GM18502 (cell line): ENCODE data around the gene LAMA5.
A peak's percentile ranks its signal among the peaks of the same experiment; 100 is the strongest.

Source experiments
- ATAC-seq: cut with Tn5 transposase; IDR thresholded peaks from one replicate; pipeline ENCODE4 v1.9.1; 2021; ENCODE audit warnings: mild to moderate bottlenecking; ENCODE audit not compliant: unreplicated experiment, poor library complexity

LAMA5 gene, protein sequence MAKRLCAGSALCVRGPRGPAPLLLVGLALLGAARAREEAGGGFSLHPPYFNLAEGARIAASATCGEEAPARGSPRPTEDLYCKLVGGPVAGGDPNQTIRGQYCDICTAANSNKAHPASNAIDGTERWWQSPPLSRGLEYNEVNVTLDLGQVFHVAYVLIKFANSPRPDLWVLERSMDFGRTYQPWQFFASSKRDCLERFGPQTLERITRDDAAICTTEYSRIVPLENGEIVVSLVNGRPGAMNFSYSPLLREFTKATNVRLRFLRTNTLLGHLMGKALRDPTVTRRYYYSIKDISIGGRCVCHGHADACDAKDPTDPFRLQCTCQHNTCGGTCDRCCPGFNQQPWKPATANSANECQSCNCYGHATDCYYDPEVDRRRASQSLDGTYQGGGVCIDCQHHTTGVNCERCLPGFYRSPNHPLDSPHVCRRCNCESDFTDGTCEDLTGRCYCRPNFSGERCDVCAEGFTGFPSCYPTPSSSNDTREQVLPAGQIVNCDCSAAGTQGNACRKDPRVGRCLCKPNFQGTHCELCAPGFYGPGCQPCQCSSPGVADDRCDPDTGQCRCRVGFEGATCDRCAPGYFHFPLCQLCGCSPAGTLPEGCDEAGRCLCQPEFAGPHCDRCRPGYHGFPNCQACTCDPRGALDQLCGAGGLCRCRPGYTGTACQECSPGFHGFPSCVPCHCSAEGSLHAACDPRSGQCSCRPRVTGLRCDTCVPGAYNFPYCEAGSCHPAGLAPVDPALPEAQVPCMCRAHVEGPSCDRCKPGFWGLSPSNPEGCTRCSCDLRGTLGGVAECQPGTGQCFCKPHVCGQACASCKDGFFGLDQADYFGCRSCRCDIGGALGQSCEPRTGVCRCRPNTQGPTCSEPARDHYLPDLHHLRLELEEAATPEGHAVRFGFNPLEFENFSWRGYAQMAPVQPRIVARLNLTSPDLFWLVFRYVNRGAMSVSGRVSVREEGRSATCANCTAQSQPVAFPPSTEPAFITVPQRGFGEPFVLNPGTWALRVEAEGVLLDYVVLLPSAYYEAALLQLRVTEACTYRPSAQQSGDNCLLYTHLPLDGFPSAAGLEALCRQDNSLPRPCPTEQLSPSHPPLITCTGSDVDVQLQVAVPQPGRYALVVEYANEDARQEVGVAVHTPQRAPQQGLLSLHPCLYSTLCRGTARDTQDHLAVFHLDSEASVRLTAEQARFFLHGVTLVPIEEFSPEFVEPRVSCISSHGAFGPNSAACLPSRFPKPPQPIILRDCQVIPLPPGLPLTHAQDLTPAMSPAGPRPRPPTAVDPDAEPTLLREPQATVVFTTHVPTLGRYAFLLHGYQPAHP (N-terminal part only)

GRCh38 chr20:62367136-62367632 lies at the start of gene LAMA5:
LAMA5 (minus strand) TSS chr20:62367312; CDS start chr20:62367245, 67 bp downstream.
- peak; percentile 37 for ATAC-seq

- no peak for ATAC-seq
Measured at GRCh38 chr20:62415354-62416111, 48.4 kb upstream of the LAMA5 start.

DNA sequence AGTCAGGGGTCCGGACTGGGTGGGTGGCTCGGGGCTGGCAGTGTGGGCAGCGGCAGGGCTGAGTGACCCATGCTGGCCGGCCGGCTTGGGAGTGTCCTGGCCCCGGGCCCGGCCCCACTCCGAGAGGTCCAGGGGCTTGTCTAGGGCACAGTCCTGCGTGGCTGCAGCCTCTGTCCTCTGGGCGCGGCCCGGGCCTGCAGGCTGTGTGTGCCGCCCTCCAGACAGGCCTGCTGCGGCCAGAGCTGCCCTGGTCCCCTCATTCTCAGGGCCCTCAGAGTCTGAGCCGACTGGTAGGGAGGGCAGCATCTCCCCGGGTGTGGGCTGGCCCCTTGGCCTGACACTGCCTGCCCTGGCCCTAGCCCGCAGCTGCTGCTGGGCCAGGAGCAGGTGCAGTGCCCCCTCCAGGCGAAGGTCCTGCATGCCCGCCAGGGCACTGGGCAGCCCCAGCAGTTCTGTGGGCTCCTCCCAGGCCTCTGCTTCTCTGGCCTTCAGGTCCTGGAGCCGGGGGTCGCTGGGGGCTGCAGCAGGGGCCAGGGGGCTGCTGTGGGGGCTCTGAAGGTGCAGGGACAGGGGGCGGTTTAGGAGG lies 46.9 kb upstream of the LAMA5 start:
- no peak for ATAC-seq

DNA sequence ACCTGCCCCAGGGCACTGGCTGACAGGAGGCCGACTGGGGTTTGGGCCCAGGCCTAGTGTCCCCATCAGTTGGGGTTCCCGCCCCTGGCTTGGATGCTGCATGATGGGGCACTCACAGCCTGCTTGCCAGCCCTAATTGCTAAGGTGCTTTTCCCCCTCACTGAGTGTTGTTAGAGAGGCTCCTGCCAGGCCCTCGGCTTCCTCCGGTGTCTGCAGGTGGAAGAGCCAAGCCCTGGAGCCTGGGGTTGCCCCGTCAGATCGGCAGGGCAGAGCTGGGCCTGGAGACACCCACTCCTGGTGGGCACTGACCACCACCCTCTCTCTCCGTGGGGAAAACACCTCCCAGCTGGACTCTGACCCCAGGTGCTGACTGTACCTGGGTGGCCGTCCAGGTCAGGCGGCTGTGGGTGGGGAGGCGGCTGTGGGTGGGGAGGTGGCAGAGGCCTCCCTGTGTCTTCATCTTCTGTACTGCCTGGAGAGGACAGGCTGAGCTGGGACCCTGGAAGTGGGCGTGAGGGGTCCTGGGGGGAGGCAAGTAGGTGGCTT lies 46.0 kb upstream of the LAMA5 start:
- no peak for ATAC-seq

DNA sequence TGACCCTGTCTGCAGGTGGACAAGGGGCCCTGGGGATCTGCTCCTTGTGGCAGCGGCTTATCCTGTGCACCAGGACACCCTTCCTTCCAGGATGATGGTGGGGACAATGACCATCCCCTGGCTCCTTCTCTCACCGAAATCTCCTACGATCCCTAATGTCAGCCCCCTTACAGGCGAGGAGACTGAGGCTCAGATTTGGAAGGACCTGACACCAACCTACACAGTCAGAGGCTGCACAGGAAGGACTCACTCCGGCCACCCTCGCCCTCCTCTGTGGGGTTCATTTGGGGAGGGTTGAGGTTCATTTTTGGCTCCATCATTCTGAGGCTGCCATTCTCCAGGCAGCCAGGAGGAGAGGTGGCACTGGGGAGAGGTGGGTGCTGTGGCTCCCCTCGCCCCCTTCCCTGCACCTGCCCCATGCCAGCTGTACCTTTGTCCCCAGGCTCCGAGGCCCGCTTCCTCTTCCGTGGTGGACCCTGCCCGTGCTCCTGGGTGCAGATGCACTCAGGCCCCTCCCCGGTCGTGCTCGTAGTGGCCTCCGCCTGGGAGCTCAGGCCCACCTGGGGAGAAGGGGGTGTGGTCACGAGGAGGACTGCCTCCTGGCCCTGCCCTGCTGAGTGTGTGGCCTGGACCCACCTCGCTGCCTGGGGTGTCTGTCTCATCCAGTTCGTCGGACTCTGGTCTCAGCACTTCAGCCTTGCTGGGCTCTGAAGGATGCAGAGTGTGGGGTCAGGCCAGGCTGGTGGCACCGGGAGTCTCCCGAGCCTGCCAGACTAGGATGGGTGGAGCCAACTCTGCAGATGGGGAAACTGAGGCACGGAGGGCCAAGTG lies 45.3 kb upstream of the LAMA5 start:
- no peak for ATAC-seq

DNA sequence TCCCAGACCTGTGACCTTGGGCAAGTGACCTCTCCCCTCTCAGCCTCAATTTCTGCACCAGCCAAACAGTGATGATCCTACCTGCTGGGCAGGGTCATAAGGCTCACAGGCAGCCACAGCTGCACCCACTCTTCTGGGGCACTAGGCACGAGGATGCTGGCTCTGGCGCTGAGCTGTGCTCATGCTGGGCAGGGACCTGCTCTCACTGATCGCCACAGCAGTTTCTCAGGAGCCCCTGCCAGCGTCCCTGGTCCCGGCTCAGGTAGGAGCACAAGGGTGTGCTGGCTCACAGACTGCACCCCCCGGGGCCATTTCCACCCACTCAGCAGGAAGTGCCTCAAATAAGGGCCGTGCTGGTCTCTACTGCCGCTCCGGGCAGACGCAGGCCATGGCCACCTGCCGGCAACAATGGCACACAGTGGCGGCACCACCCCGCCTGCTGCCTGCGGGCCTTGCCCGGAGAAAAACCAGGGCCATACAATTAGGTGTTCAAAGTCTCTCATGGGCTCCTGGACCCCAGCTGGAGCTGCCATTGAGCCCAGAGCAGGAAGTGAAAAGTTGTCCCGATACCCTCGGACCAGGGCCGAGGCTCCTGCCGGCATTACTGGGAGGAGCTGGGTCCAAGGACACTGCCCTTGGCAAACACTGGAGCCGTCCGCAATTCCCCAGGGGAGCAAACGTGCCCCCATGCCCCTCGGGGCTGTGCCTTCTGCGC lies 44.5 kb upstream of the LAMA5 start:
- ATAC-seq = no peak

DNA sequence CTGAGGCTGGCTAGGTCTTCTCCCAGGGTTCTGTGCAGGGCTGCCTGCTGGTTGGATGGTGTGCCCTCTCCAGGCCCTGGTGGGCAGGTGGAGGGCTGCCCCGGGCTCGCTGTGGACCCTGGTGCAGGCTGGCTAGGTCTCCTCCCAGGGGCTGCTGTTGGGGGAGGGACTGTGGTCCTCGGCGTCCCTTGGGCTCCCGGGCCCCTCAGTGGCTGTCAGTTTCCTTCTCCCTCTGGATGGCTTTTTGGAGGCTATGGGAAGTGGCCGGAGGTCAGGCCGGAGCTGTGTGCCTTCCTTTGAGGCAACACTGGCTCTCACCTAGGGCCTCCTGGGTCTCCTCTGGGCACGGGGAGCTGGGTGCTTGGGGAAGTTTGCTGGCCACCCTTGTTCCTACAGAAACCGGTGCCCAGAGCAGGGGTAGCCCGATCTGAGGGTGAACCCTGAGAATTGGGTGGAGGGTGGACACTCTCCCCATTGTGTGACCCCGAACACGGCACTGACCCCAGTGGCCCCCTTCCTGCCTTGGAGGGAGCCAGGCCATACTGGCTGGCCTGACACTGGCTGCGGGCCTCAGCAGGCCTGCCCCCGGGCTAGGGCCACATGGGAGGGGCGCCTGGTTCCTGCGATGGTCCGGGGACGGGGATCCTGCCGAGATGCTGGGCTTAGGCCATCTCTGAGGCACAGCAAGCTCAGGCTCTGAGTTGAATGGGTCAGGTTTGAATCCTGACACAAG lies 43.8 kb upstream of the LAMA5 start:
- ATAC-seq = no peak

- ATAC-seq = no peak
Measured at GRCh38 chr20:62409931-62410745, 43.0 kb upstream of the LAMA5 start.

DNA sequence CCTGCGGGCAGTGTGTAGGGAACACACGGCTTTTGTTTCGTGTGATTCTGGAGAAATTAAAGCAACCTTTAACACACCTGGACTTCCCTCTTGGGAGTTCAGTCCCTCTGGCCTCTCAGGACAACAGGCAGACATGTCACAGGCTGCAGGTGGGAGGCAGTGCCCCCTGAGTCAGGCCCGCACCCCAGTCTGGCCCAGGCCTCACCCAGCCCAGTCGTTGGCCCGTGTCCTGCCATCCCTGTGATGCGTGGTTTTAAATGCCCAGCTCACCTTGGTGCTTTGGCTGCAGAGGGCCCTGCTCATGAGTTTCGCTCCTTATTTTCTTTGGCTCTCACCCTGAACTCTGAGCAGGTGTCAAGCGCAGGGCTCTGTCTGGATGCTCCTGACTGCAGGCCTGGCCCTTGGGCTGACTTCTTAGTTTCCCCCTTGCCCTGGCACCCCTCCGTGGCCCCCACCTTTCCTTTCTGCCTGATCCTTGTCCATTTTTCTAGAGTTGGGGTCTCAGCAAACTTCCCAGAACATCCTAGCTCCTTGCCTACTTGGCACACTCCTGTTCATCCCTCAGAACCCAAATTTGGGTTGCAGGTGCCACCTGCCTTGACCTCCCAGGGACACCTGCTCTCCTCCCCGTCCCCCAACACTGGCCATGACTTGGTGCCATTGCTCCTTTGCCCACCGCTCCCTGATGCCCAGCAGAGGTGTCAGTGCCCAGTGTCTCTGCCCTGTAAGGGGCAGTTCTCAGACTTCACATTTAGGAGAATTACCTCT lies 42.2 kb upstream of the LAMA5 start:
- no peak for ATAC-seq

- ATAC-seq = no peak
Measured at GRCh38 chr20:62408640-62409039, 41.5 kb upstream of the LAMA5 start.

GRCh38 chr20:62408055-62408454 lies 40.9 kb upstream of the LAMA5 start:
- ATAC-seq = no peak

- peak; percentile 86 for ATAC-seq
Measured at GRCh38 chr20:62407221-62407992, 40.3 kb upstream of the LAMA5 start, which contains the start of gene CABLES2. CABLES2 (minus strand) TSS chr20:62407285; CDS start chr20:62407276, 9 bp downstream.

- ATAC-seq = peak; percentile 6
Measured at GRCh38 chr20:62406635-62407176, 39.6 kb upstream of the LAMA5 start.

GRCh38 chr20:62405981-62406513 lies 38.9 kb upstream of the LAMA5 start:
- ATAC-seq = no peak
